Osteocyte (in vitro differentiated cells): ENCODE results near the gene CCR1. TPM values are rescaled to one million over a fixed set of nuclear protein-coding genes. Genes with fewer than 3 reads are reported as not detected.

Experiments
- DNase-seq: peaks from one replicate; pipeline ENCODE4 v3.0.0; 2021; ENCODE audit warnings: mixed read lengths; ENCODE audit not compliant: unreplicated experiment; ENCODE audit errors: extremely low spot score
- H3K27ac Mint-ChIP-seq: one replicate; pipeline ENCODE4 v1.8.0; 2021; ENCODE audit warnings: mild to moderate bottlenecking, mixed read lengths; ENCODE audit not compliant: unreplicated experiment
- H3K27me3 Mint-ChIP-seq: one replicate; pipeline ENCODE4 v1.8.0; 2021; ENCODE audit warnings: mixed read lengths; ENCODE audit not compliant: unreplicated experiment
- H3K36me3 Mint-ChIP-seq: one replicate; pipeline ENCODE4 v1.8.0; 2021; ENCODE audit warnings: mixed read lengths; ENCODE audit not compliant: unreplicated experiment
- H3K4me1 Mint-ChIP-seq: one replicate; pipeline ENCODE4 v1.8.0; 2021; ENCODE audit warnings: mixed read lengths; ENCODE audit not compliant: unreplicated experiment
- H3K4me3 Mint-ChIP-seq: one replicate; pipeline ENCODE4 v1.8.0; 2021; ENCODE audit warnings: mild to moderate bottlenecking, moderate library complexity, mixed read lengths; ENCODE audit not compliant: unreplicated experiment
- H3K9me3 Mint-ChIP-seq: one replicate; pipeline ENCODE4 v1.8.0; 2021; ENCODE audit warnings: mixed read lengths; ENCODE audit not compliant: unreplicated experiment
- CTCF ChIP-seq: fragments of 200-600 bp; sonication (generic); IDR thresholded peaks from 2 replicates; pipeline ENCODE4 v1.5.0; 2021; ENCODE audit warnings: antibody characterized with exemption, mild to moderate bottlenecking, moderate library complexity
- total RNA-seq: library from RNA; stranded (reverse); gene quantifications from 2 replicates; pipeline ENCODE4 v1.2.1, GENCODE V29; 2021

CCR1 gene
- total RNA-seq, 1 donor from 2014 or later = not detected

DNA sequence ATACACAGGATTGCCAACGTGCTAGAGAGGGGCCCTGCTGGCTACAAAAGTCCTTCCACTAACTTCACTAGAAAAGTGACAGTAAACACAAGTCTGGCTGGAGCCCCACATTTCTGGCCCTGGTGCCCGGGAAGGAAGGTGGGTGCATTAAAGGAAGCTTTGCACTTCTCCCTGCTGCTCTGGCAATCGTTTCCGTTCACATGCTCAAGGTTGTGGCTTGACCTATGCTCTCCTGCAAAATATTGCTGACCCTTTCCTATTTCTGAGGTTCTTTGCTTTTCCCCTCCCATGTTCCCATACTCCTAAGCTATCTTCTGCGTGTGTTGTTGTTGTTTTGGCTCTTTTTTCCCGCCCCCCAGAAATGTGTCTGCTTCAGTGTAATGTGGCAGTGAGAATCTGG is 25.1 kb upstream of the CCR1 start:
- no peak for TF ChIP-seq CTCF
- Mint-ChIP-seq H3K36me3 (no peaks in the 10 kb centered on the region), H3K4me1 (no peaks in the 10 kb centered on the region), H3K27ac (no peak overlapping the region), H3K4me3 (no peak overlapping the region), H3K9me3 (no peaks in the 10 kb centered on the region), H3K27me3 (peaks cover 27% of the 10 kb centered on the region)
- DNase-seq = no peak

DNA sequence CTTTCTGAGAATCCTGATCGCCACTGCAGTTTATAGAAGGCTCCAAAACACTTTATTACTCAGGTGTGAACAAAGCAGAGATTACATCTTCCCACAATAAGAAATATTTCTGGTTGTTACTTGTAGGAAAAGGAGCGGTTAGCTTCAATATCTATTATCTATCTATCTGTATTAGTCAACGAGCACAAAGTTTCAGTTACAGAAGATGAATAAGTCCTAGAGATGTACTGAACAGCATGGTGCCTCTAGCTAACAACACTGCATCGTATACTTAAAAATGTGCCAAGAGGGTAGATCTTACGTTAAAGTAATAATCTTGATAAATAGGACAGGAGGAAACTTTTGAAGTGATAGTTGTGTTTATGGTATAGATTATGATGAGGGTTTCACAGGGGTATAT is 23.2 kb upstream of the CCR1 start:
- H3K27me3 Mint-ChIP-seq = peaks cover 31% of the 10 kb centered on the region
- no peaks in the 10 kb centered on the region for H3K4me1 Mint-ChIP-seq
- no peak overlapping the region for H3K27ac Mint-ChIP-seq
- H3K36me3 Mint-ChIP-seq = no peaks in the 10 kb centered on the region
- peaks cover 3% of the 10 kb centered on the region for H3K9me3 Mint-ChIP-seq
- no peak overlapping the region for H3K4me3 Mint-ChIP-seq
- TF ChIP-seq CTCF = no peak
- DNase-seq = no peak

GRCh38 chr3:46228260-46229242 is 20.4 kb upstream of the CCR1 start:
- Mint-ChIP-seq H3K4me1 (no peaks in the 10 kb centered on the region), H3K36me3 (no peaks in the 10 kb centered on the region), H3K9me3 (peaks cover 5% of the 10 kb centered on the region), H3K27ac (no peak overlapping the region), H3K27me3 (peaks cover 37% of the 10 kb centered on the region), H3K4me3 (no peak overlapping the region)
- DNase-seq = no peak
- no peak for TF ChIP-seq CTCF

GRCh38 chr3:46222435-46223161 is 14.5 kb upstream of the CCR1 start:
- Mint-ChIP-seq H3K9me3 (peaks cover 10% of the 10 kb centered on the region), H3K27ac (no peak overlapping the region), H3K27me3 (peaks cover 24% of the 10 kb centered on the region), H3K4me3 (no peak overlapping the region), H3K36me3 (no peaks in the 10 kb centered on the region), H3K4me1 (no peaks in the 10 kb centered on the region)
- TF ChIP-seq CTCF = no peak
- DNase-seq = no peak

- no peak for TF ChIP-seq CTCF
- no peak overlapping the region for H3K27ac Mint-ChIP-seq
- peaks cover 20% of the 10 kb centered on the region for H3K27me3 Mint-ChIP-seq
- H3K36me3 Mint-ChIP-seq = no peaks in the 10 kb centered on the region
- no peak overlapping the region for H3K4me3 Mint-ChIP-seq
- H3K4me1 Mint-ChIP-seq = no peaks in the 10 kb centered on the region
- no peak for DNase-seq
- peaks cover 10% of the 10 kb centered on the region for H3K9me3 Mint-ChIP-seq
Measured at GRCh38 chr3:46221938-46222337, 13.8 kb upstream of the CCR1 start.
